ENCODE data around the gene ITPR3. TPM values are rescaled to one million over a fixed set of nuclear protein-coding genes. Genes with fewer than 3 reads are reported as not detected.

ITPR3 gene
- total and polyA plus RNA-seq, 2 donors (not counting 3 experiments of a cell fraction or from before 2014, with no cell fraction given), result 28.8 to 52.2 TPM

GRCh38 chr6:33684428-33684896 is 63.3 kb downstream of the ITPR3 start:
- Histone ChIP-seq H3K36me3 (ENCODE audit: control insufficient read depth in 2 of 2, extremely low read depth in 1 of 2, insufficient read depth in 2 of 2, low read length in 2 of 2) (peaks cover 4 to 64% of the 10 kb centered on the region in 2 experiments), H3K27ac (ENCODE audit: insufficient read depth, low read depth, low read length) (no peak overlapping the region), H4K20me1 (replicated peaks; ENCODE audit: control insufficient read depth, extremely low read depth, insufficient read depth, low read length) (no peaks in the 10 kb centered on the region), H3K27me3 (ENCODE audit: control insufficient read depth in 2 of 2, insufficient read depth in 2 of 2, low read length in 2 of 2) (no peaks in the 10 kb centered on the region), H3K4me3 (replicated peaks in 1 of 3; ENCODE audit: insufficient read depth in 1 of 3, low read depth in 1 of 3, low read length in 3 of 3) (no peak overlapping the region), H3K9me3 (replicated peaks; ENCODE audit: control insufficient read depth, insufficient read depth, low read length) (no peaks in the 10 kb centered on the region), H3K9ac (replicated peaks; ENCODE audit: extremely low read depth, insufficient read depth, low read length) (no peak overlapping the region), H2AFZ (ENCODE audit: low read depth, low read length) (no peak overlapping the region), H3K4me2 (ENCODE audit: insufficient read depth, low read length) (no peak overlapping the region), H3K4me1 (ENCODE audit: control insufficient read depth, extremely low read depth, insufficient read depth, low read length) (no peaks in the 10 kb centered on the region), H3K9me1 (replicated peaks; ENCODE audit: control insufficient read depth, extremely low read depth, insufficient read depth, low read length) (no peaks in the 10 kb centered on the region), H3K79me2 (ENCODE audit: control insufficient read depth, insufficient read depth, low read length) (no peaks in the 10 kb centered on the region)
- POLR2A ChIA-PET, result no interaction called here
- BruUV-seq (replicated peaks), result no TSS peak
- no peak for FAIRE-seq
- dilution Hi-C loops (cut with MboI; ENCODE audit: extremely low pct_ligation_motif_present, low sequenced_read_pairs) (no loop called here), intact Hi-C loops (cut with micrococcal nuclease) (no loop called here)
- CTCF ChIA-PET, result interaction anchor here (1.3 to 3.5 kb wide), 3 partner anchors 12 to 16 kb away, joined by 4 to 10 read pairs (median 9); no protein-coding TSS in a partner anchor
- no peak for DNase-seq (ENCODE audit: low read depth, low spot score)
- TF ChIP-seq JUN (IDR thresholded peaks at IDR 0.05; ENCODE audit: borderline replicate concordance, insufficient read depth, insufficient read length, low read depth) (no peak), POLR2A (IDR thresholded peaks at IDR 0.05; ENCODE audit: low read depth, low read length) (no peak)

- H3K4me1 ChIP-seq (ENCODE audit: control insufficient read depth, extremely low read depth, insufficient read depth, low read length), result no peaks in the 10 kb centered on the region
- ChIA-PET POLR2A (no interaction called here), CTCF (interaction anchor here (1.3 kb wide), 1 partner anchor 95 kb away, joined by 6 read pairs; no protein-coding TSS in a partner anchor)
- no peak for DNase-seq (ENCODE audit: low read depth, low spot score)
- no peak overlapping the region for H3K4me2 ChIP-seq (ENCODE audit: insufficient read depth, low read length)
- no peaks in the 10 kb centered on the region for H3K9me3 ChIP-seq (replicated peaks; ENCODE audit: control insufficient read depth, insufficient read depth, low read length)
- no peak overlapping the region for H3K9ac ChIP-seq (replicated peaks; ENCODE audit: extremely low read depth, insufficient read depth, low read length)
- no peak overlapping the region for H2AFZ ChIP-seq (ENCODE audit: low read depth, low read length)
- H3K4me3 ChIP-seq (replicated peaks in 1 of 3; ENCODE audit: insufficient read depth in 1 of 3, low read depth in 1 of 3, low read length in 3 of 3), result no peak overlapping the region
- H3K36me3 ChIP-seq (ENCODE audit: control insufficient read depth in 2 of 2, extremely low read depth in 1 of 2, insufficient read depth in 2 of 2, low read length in 2 of 2), result peaks cover 4 to 66% of the 10 kb centered on the region in 2 experiments
- H3K27me3 ChIP-seq (ENCODE audit: control insufficient read depth in 2 of 2, insufficient read depth in 2 of 2, low read length in 2 of 2), result no peaks in the 10 kb centered on the region
- no peaks in the 10 kb centered on the region for H3K79me2 ChIP-seq (ENCODE audit: control insufficient read depth, insufficient read depth, low read length)
- H3K27ac ChIP-seq (ENCODE audit: insufficient read depth, low read depth, low read length), result no peak overlapping the region
- dilution Hi-C loops (cut with MboI; ENCODE audit: extremely low pct_ligation_motif_present, low sequenced_read_pairs), result no loop called here
- no peak for TF ChIP-seq FOS (IDR thresholded peaks at IDR 0.05; ENCODE audit: borderline replicate concordance, insufficient read depth, low read length)
- no peak for TF ChIP-seq EZH2 (IDR thresholded peaks at IDR 0.05; ENCODE audit: borderline replicate concordance, low read depth, low read length, severe bottlenecking)
- TF ChIP-seq POLR2A (IDR thresholded peaks at IDR 0.05; ENCODE audit: low read depth, low read length), result no peak
- TF ChIP-seq JUN (IDR thresholded peaks at IDR 0.05; ENCODE audit: borderline replicate concordance, insufficient read depth, insufficient read length, low read depth), result no peak
- no peak for TF ChIP-seq GATA2 (IDR thresholded peaks at IDR 0.05; ENCODE audit: insufficient read depth, insufficient read length, low read depth, low read length)
- TF ChIP-seq CTCF (IDR thresholded peaks at IDR 0.05; ENCODE audit: extremely low read depth in 1 of 2, insufficient read depth in 1 of 2, low read depth in 1 of 2, low read length in 2 of 2), result no peak
- TF ChIP-seq MAX (IDR thresholded peaks at IDR 0.05; ENCODE audit: insufficient read depth, insufficient read length), result no peak
- no peak for TF ChIP-seq POLR2AphosphoS5 (IDR thresholded peaks at IDR 0.05; ENCODE audit: insufficient read depth, low read depth, low read length)
- no peak for TF ChIP-seq MYC (IDR thresholded peaks at IDR 0.05; ENCODE audit: low read depth, low read length)
- H4K20me1 ChIP-seq (replicated peaks; ENCODE audit: control insufficient read depth, extremely low read depth, insufficient read depth, low read length), result no peaks in the 10 kb centered on the region
- H3K9me1 ChIP-seq (replicated peaks; ENCODE audit: control insufficient read depth, extremely low read depth, insufficient read depth, low read length), result no peaks in the 10 kb centered on the region
- intact Hi-C loops (cut with micrococcal nuclease), result no loop called here
- BruUV-seq (replicated peaks), result no TSS peak
- no peak for FAIRE-seq
Observed at GRCh38 chr6:33684983-33685382, 63.9 kb downstream of the ITPR3 start.

All from endothelial cell of umbilical vein (primary cell).